ENCODE data around the gene CPNE9. TPM values are rescaled to one million over a fixed set of nuclear protein-coding genes. Genes with fewer than 3 reads are reported as not detected.

Gene CPNE9
- total and polyA plus RNA-seq, 2 of the 8 experiments (the other 6 are each of a cell fraction or from before 2014, with no cell fraction given) = 4.8 to 6.0 TPM

DNA sequence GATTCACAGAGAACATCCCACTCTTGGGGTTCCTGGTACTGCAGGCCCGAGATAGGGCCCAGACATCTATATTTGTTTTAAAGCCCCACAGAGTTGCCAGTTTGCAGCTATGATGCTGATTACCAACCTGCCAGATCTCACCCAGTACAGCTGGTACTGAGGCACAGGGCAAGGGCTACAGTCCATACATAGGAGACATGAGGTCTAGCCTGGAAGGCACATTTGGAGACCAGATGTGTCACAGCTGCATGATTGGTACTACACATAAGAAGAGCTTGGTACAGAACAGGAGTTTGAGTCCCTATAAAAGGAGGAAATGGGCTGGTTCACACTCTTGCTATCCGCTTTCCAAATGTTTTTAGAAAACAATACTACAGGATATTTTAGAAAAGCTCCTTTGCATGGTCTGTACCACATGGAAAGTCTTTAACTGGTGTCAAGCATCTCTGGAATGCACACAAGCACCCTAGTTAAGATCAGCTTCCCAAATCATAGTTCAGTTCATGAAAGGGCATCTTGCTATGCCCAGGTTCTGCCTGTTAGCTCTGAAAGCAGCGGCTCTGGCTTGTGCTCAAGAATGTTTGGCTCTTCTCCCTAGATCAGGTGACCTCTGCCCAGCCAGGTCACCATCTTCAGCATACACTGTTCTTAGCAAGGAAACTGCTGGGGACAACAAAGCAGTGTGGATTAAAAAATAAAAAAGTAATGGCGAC lies 33.8 kb upstream of the CPNE9 start:
- Histone ChIP-seq H4K91ac (replicated peaks; ENCODE audit: insufficient read length, low read length) (no peak overlapping the region), H2BK5ac (ENCODE audit: low read depth, low read length) (no peak overlapping the region)
- WGBS, 2 experiments (ENCODE audit: extremely low coverage in 1 of 2, insufficient coverage in 1 of 2, insufficient read length in 1 of 2, insufficient replicate concordance in 2 of 2, low coverage in 1 of 2, low lambda C conversion rate in 2 of 2, missing lambda C conversion rate in 1 of 2) = 88% methylated on average over 4 of the region's 4 CpGs; no CpG with 5 or more reads in 1 of the 2 experiments

More for the DNA sequence above, 33.8 kb upstream of the CPNE9 start:
- Histone ChIP-seq H2BK120ac (replicated peaks; ENCODE audit: low read depth, low read length) (no peak overlapping the region), H2BK15ac (ENCODE audit: low read length) (no peak overlapping the region), H4K8ac (ENCODE audit: extremely low read depth, insufficient read depth, low read length) (no peak overlapping the region), H3K27me3 (replicated peaks in 1 of 4; ENCODE audit: control insufficient read depth in 3 of 4, extremely low read depth in 1 of 4, insufficient read depth in 3 of 4, low read length in 3 of 4) (no peaks in the 10 kb centered on the region), H2AFZ (ENCODE audit: low read length) (no peak overlapping the region), H3K4me1 (replicated peaks in 1 of 4; ENCODE audit: control insufficient read depth in 3 of 4, insufficient read depth in 4 of 4, low read length in 3 of 4) (no peaks in the 10 kb centered on the region), H2AK5ac (ENCODE audit: low read depth, low read length) (no peak overlapping the region), H3K27ac (ENCODE audit: low read depth, low read length) (no peak overlapping the region), H3K23me2 (ENCODE audit: low read depth, low read length) (peaks cover 2% of the 10 kb centered on the region; the same call in 1 of the 2 replicates), H3K56ac (replicated peaks; ENCODE audit: insufficient read length, low read depth, low read length) (no peak overlapping the region), H3K36me3 (ENCODE audit: control insufficient read depth in 2 of 4, insufficient read depth in 4 of 4, low read length in 3 of 4) (peaks cover 15 to 43% (median 41%) of the 10 kb centered on the region in 4 experiments), H4K5ac (ENCODE audit: insufficient read length, low read depth, low read length) (no peak overlapping the region), H3K4ac (replicated peaks; ENCODE audit: insufficient read length, low read depth, low read length) (no peak overlapping the region), H2BK20ac (ENCODE audit: low read length) (no peak overlapping the region), H3K9ac (replicated peaks in 1 of 4; ENCODE audit: extremely low read depth in 1 of 4, low read depth in 3 of 4, low read length in 3 of 4) (no peak overlapping the region), H3K4me2 (ENCODE audit: insufficient read depth in 1 of 2, low read depth in 2 of 2, low read length in 2 of 2) (no peak overlapping the region), H3K79me2 (ENCODE audit: control insufficient read depth in 1 of 2, insufficient read depth in 2 of 2, low read length in 2 of 2) (no peaks in the 10 kb centered on the region), H3K14ac (ENCODE audit: insufficient read length) (no peak overlapping the region), H3K79me1 (ENCODE audit: low read depth, low read length) (no peaks in the 10 kb centered on the region), H3K4me3 (ENCODE audit: extremely low read depth in 1 of 4, insufficient read depth in 2 of 4, low read depth in 3 of 4, low read length in 4 of 4) (no peak overlapping the region), H3K18ac (ENCODE audit: extremely low read depth, low read length) (no peak overlapping the region), H4K20me1 (replicated peaks in 1 of 2; ENCODE audit: control insufficient read depth in 1 of 2, insufficient read depth in 2 of 2, low read length in 2 of 2) (peaks cover 0 to 5% of the 10 kb centered on the region in 2 experiments), H3K23ac (ENCODE audit: insufficient read length) (no peak overlapping the region), H2BK12ac (ENCODE audit: low read depth, low read length) (no peak overlapping the region), H3K9me3 (ENCODE audit: insufficient read depth in 2 of 2, low read depth in 1 of 2, low read length in 1 of 2) (no peaks in the 10 kb centered on the region)
- FAIRE-seq (no peak), DNase-seq (ENCODE audit: low read depth in 1 of 2, low spot score in 2 of 2) (no peak)
- CTCF ChIA-PET (ENCODE audit: partially characterized antibody) = interaction anchor here (0.6 to 2.0 kb wide), 4 partner anchors 12 to 166 kb away, joined by 3 to 7 read pairs (median 5); no protein-coding TSS in a partner anchor
- TF ChIP-seq CBX5 (IDR thresholded peaks at IDR 0.05; ENCODE audit: low read depth, low read length) = no peak
- TF ChIP-seq NRF1 (IDR thresholded peaks at IDR 0.05; ENCODE audit: low read depth, low read length) = no peak
- no peak for TF ChIP-seq CHD2 (IDR thresholded peaks at IDR 0.05; ENCODE audit: low read length)
- no peak for TF ChIP-seq JUND (IDR thresholded peaks at IDR 0.05; ENCODE audit: low read length)
- POLR2A ChIA-PET (ENCODE audit: partially characterized antibody) = interaction anchor here (1.2 to 1.5 kb wide), 2 partner anchors 10 kb away, joined by 3 to 5 read pairs; no protein-coding TSS in a partner anchor
